Type B pancreatic cell (in vitro differentiated cells): Measurements from ENCODE around the gene OR4N2. TPM values are rescaled to one million over a fixed set of nuclear protein-coding genes. Genes with fewer than 3 reads are reported as not detected.
"Not testable (repeated sequence)": the region's sequence is repeated elsewhere in the genome, so short reads cannot be mapped to it uniquely, and the experiment has no call there.

Experiments
- DNase-seq: peaks from one replicate; pipeline ENCODE4 v3.0.0; 2021; ENCODE audit warnings: mixed read lengths; ENCODE audit not compliant: unreplicated experiment; ENCODE audit errors: extremely low spot score
- H3K27ac Mint-ChIP-seq: 2 replicates; pipeline ENCODE4 v1.8.0; 2021; ENCODE audit warnings: mild to moderate bottlenecking, mixed read lengths
- H3K27me3 Mint-ChIP-seq: 2 replicates; pipeline ENCODE4 v1.8.0; 2021; ENCODE audit warnings: mixed read lengths
- H3K36me3 Mint-ChIP-seq: 2 replicates; pipeline ENCODE4 v1.8.0; 2021; ENCODE audit warnings: mixed read lengths
- H3K4me1 Mint-ChIP-seq: one replicate; pipeline ENCODE4 v1.8.0; 2021; ENCODE audit warnings: mixed read lengths; ENCODE audit not compliant: unreplicated experiment
- H3K4me3 Mint-ChIP-seq: 2 replicates; pipeline ENCODE4 v1.8.0; 2021; ENCODE audit warnings: mild to moderate bottlenecking, mixed read lengths
- H3K9me3 Mint-ChIP-seq: 2 replicates; pipeline ENCODE4 v1.8.0; 2021; ENCODE audit warnings: mixed read lengths
- CTCF ChIP-seq: fragments of 200-600 bp; sonication (generic); conservative IDR thresholded peaks from 2 replicates; pipeline ENCODE4 v1.5.0; 2021; ENCODE audit warnings: antibody characterized with exemption, mild to moderate bottlenecking
- long read RNA-seq: library from polyadenylated mRNA; unstranded; transcript quantifications from one replicate; pipeline ENCODE4 v2.0.0, GENCODE V29; 2020
- total RNA-seq: library from RNA; stranded (reverse); gene quantifications from 2 replicates; pipeline ENCODE4 v1.2.1, GENCODE V29; 2021; ENCODE audit warnings: low replicate concordance

Gene OR4N2, protein sequence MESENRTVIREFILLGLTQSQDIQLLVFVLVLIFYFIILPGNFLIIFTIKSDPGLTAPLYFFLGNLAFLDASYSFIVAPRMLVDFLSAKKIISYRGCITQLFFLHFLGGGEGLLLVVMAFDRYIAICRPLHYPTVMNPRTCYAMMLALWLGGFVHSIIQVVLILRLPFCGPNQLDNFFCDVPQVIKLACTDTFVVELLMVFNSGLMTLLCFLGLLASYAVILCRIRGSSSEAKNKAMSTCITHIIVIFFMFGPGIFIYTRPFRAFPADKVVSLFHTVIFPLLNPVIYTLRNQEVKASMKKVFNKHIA
- not detected in 2 replicates for total RNA-seq
- long read RNA-seq = 0 reads

- not testable (repeated sequence) for H3K4me3 Mint-ChIP-seq
Observed at GRCh38 chr14:19803470-19803869, at the start of gene OR4N2. Gene OR4N2, plus strand, starts transcription at chr14:19803770. Its CDS starts 23,679 bp downstream, at chr14:19827449.

GRCh38 chr14:19754172-19754571, 49.4 kb upstream of the OR4N2 start:
- DNase-seq = no peak
- Mint-ChIP-seq H3K27me3 (no peaks in the 10 kb centered on the region), H3K4me1 (no peaks in the 10 kb centered on the region), H3K36me3 (no peaks in the 10 kb centered on the region), H3K4me3 (no peak overlapping the region), H3K9me3 (no peaks in the 10 kb centered on the region), H3K27ac (no peak overlapping the region)
- TF ChIP-seq CTCF = no peak

More at GRCh38 chr14:19803470-19803869, at the start of gene OR4N2:
- not testable (repeated sequence) for H3K4me1 Mint-ChIP-seq, H3K36me3 Mint-ChIP-seq, H3K27me3 Mint-ChIP-seq, H3K9me3 Mint-ChIP-seq, H3K27ac Mint-ChIP-seq, DNase-seq

DNA sequence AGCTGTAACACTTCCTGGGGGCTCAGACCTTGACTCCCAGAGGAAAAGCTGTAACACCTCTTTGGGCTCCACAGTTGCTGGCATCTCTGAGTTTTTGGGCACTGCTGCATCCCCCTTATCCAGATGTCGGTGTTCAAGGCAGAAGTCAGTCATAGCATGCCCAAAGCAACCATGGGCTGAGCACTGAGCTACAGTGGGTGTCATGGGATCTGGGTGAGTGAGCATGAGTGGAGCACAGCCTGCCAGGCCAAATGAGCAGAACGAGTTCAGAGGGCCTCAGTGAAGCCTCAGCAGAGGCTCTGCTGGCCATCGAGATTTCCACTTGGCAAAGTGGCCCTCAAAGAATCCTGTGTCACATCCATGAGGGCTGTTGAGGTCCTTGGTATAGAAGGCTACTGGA, 32.1 kb upstream of the OR4N2 start:
- H3K27me3 Mint-ChIP-seq, DNase-seq, H3K4me1 Mint-ChIP-seq, H3K4me3 Mint-ChIP-seq, H3K9me3 Mint-ChIP-seq, H3K27ac Mint-ChIP-seq, H3K36me3 Mint-ChIP-seq: not testable (repeated sequence)

GRCh38 chr14:19771895-19772430, 31.6 kb upstream of the OR4N2 start:
- no peak overlapping the region for H3K27ac Mint-ChIP-seq
- no peaks in the 10 kb centered on the region for H3K4me1 Mint-ChIP-seq
- no peak for DNase-seq
- no peak for TF ChIP-seq CTCF
- H3K9me3 Mint-ChIP-seq = peaks cover 4% of the 10 kb centered on the region
- H3K4me3 Mint-ChIP-seq = no peak overlapping the region
- no peaks in the 10 kb centered on the region for H3K27me3 Mint-ChIP-seq
- no peaks in the 10 kb centered on the region for H3K36me3 Mint-ChIP-seq

GRCh38 chr14:19772454-19772853, 31.1 kb upstream of the OR4N2 start:
- not testable (repeated sequence) for DNase-seq, H3K27me3 Mint-ChIP-seq, H3K36me3 Mint-ChIP-seq, H3K27ac Mint-ChIP-seq, H3K4me3 Mint-ChIP-seq, H3K4me1 Mint-ChIP-seq, H3K9me3 Mint-ChIP-seq

DNA sequence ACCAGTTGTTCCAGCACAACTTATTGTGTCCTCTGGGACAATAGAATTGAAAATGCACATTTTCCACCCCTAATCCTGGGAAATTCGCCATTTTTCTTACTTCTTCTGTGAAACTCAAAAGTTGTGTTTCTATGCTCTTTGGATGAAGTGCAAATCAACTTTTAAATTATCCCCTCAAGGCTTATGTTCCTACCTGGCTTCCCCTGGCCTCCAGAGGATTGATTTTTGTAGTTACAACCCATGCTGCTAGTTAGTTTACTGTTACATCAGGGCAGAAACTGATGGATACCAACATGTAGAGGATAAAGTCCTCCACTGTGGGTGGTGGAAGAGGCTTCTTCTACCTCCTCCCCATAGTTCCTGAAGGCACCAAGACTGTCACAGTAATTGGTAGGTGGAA, 30.4 kb upstream of the OR4N2 start, which contains the start of gene OR4M1:
OR4M1 (plus strand) TSS at position 301 of the 400 bp plus-strand sequence. CDS start 6,819 bp downstream, outside the sequence.
- H3K9me3 Mint-ChIP-seq, H3K27me3 Mint-ChIP-seq, H3K4me1 Mint-ChIP-seq, H3K36me3 Mint-ChIP-seq, H3K27ac Mint-ChIP-seq, DNase-seq, H3K4me3 Mint-ChIP-seq: not testable (repeated sequence)

DNA sequence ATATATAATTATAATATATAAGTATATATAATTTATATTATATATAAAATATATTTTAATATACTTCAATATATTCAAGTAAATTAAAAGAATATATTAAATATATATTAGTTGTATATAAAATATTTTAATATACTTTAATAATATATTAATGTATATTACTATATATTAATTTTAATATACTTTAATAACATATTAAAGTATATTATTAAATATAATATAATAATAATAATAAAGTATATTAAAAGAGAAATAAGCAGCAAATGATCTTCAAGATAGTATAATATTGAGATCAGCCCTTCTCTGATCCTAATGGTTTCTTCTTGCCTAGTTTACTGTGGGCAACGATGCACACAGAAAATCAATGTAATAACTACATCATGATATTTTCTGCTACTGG, 28.0 kb upstream of the OR4N2 start:
- Mint-ChIP-seq H3K27ac (no peak overlapping the region), H3K9me3 (peaks cover 9% of the 10 kb centered on the region), H3K27me3 (no peaks in the 10 kb centered on the region), H3K36me3 (no peaks in the 10 kb centered on the region), H3K4me3 (no peak overlapping the region), H3K4me1 (no peaks in the 10 kb centered on the region)
- TF ChIP-seq CTCF = no peak
- no peak for DNase-seq

- H3K4me3 Mint-ChIP-seq, H3K36me3 Mint-ChIP-seq, H3K4me1 Mint-ChIP-seq, H3K27me3 Mint-ChIP-seq, H3K9me3 Mint-ChIP-seq, DNase-seq, H3K27ac Mint-ChIP-seq: not testable (repeated sequence)
Observed at GRCh38 chr14:19785848-19786247, 17.7 kb upstream of the OR4N2 start.

DNA sequence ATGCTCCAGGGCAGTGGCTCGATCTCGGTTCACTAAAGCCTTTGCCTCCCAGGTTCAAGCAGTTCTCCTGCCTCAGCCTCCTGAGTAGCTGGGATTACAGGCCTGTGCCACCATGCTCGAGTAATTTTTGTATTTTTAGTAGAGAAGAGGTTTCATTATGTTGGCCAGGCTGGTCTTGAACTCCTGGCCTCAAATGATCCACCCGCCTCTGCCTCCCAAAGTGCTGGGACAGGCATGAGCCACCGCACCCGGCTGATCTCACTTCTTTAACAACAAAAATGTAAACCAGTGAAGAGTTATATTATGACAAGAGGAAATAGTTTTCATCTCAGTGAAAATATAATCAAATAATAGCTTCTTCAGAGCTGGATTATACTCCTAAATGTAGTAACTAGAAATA, 16.3 kb upstream of the OR4N2 start:
- not testable (repeated sequence) for H3K4me1 Mint-ChIP-seq, H3K27ac Mint-ChIP-seq, H3K4me3 Mint-ChIP-seq, H3K9me3 Mint-ChIP-seq, DNase-seq, H3K27me3 Mint-ChIP-seq, H3K36me3 Mint-ChIP-seq

DNA sequence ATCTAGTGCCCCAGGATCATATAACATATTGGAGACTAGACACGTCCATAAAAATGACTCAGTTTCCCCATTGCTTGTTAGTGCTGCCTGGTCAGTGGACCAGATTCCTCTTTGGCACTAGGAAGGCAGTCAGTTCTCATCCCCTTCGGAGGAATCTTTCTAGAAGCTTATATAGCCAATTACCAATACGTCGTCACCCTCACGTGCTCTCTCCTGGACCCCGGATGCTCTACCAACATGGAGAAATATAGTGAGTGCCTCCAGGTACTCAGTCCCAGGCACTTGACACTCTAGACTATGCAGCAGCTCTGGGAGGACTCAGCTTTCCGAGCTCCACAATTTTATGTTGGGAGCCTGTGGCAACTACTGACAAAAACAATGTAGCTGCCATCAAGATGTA, 15.4 kb upstream of the OR4N2 start:
- not testable (repeated sequence) for H3K27ac Mint-ChIP-seq, H3K27me3 Mint-ChIP-seq

GRCh38 chr14:19796520-19797108, 7.0 kb upstream of the OR4N2 start:
- not testable (repeated sequence) for DNase-seq, H3K4me1 Mint-ChIP-seq, H3K27me3 Mint-ChIP-seq, H3K9me3 Mint-ChIP-seq, H3K27ac Mint-ChIP-seq, H3K36me3 Mint-ChIP-seq, H3K4me3 Mint-ChIP-seq

More for the DNA sequence above, 15.4 kb upstream of the OR4N2 start:
- not testable (repeated sequence) for H3K9me3 Mint-ChIP-seq, H3K36me3 Mint-ChIP-seq, DNase-seq, H3K4me1 Mint-ChIP-seq, H3K4me3 Mint-ChIP-seq
